HCT116 (cell line): Measurements from ENCODE around the gene DQX1.
A peak's percentile ranks its signal among the peaks of the same experiment; 100 is the strongest.

Source experiments
- CBX3 ChIP-seq: IDR thresholded peaks from 2 replicates; pipeline ENCODE4 v1.6.1; 2012; ENCODE audit warnings: low read depth
- CTCF ChIP-seq, 3 experiments: fragments of 200-600 bp in 1 of 3; sonication (generic) in 1 of 3; IDR thresholded peaks in 2 of 3; conservative IDR thresholded peaks in 1 of 3; 2 replicates each; pipeline ENCODE4 v1.5.1; 2012 to 2017; ENCODE audit warnings: low read depth in 2 of 3, low read length in 2 of 3, antibody characterized with exemption in 1 of 3, borderline replicate concordance in 1 of 3, control low read depth in 1 of 3, mild to moderate bottlenecking in 1 of 3, mixed read lengths in 1 of 3, mixed run types in 1 of 3, moderate library complexity in 1 of 3; ENCODE audit not compliant: insufficient read depth in 1 of 3
- EGR1 ChIP-seq: IDR thresholded peaks from 2 replicates; pipeline ENCODE4 v1.6.1; 2012; ENCODE audit warnings: low read depth
- EZH2 ChIP-seq: fragments of 200-600 bp; sonication (generic); IDR thresholded peaks from 2 replicates; pipeline ENCODE4 v1.6.1; 2017; ENCODE audit warnings: antibody characterized with exemption, mixed run types
- EZH2phosphoT487 ChIP-seq: fragments of 200-600 bp; IDR thresholded peaks from 2 replicates; pipeline ENCODE4 v1.6.1; 2018; ENCODE audit warnings: antibody characterized with exemption, borderline replicate concordance
- MAX ChIP-seq: IDR thresholded peaks from 2 replicates; pipeline ENCODE4 v1.6.1; 2012
- POLR2A ChIP-seq: IDR thresholded peaks from 2 replicates; pipeline ENCODE4 v1.7.0; 2011; ENCODE audit warnings: borderline replicate concordance; ENCODE audit not compliant: insufficient read depth, insufficient read length; ENCODE audit errors: extremely low read depth
- POLR2AphosphoS5 ChIP-seq: IDR thresholded peaks from 2 replicates; pipeline ENCODE4 v1.6.1; 2011; ENCODE audit warnings: mild to moderate bottlenecking, low read depth, low read length, moderate library complexity
- SIN3A ChIP-seq: IDR thresholded peaks from 2 replicates; pipeline ENCODE4 v1.6.1; 2012; ENCODE audit warnings: low read depth
- SRF ChIP-seq: IDR thresholded peaks from 2 replicates; pipeline ENCODE4 v1.6.1; 2012; ENCODE audit warnings: low read depth
- YY1 ChIP-seq: IDR thresholded peaks from 2 replicates; pipeline ENCODE4 v1.6.1; 2011; ENCODE audit warnings: low read length, low read depth, moderate library complexity, mild to moderate bottlenecking; ENCODE audit not compliant: insufficient replicate concordance; ENCODE audit errors: extremely low read depth
- ZFX ChIP-seq: fragments of 450-650 bp; IDR thresholded peaks from 2 replicates; pipeline ENCODE4 v1.6.1; 2017
- ZNF274 ChIP-seq: fragments of 200-500 bp; sonication (Bioruptor generic); IDR thresholded peaks from 2 replicates; pipeline ENCODE4 v1.6.1; 2014; ENCODE audit warnings: mild to moderate bottlenecking, low read depth, low read length, inconsistent platforms
- TF ChIP-seq, protein P1 (sequence below): IDR thresholded peaks from 2 replicates; pipeline ENCODE4 v1.6.1; 2011; ENCODE audit warnings: mild to moderate bottlenecking, low read length, moderate library complexity; ENCODE audit not compliant: insufficient replicate concordance; ENCODE audit errors: extremely low read depth

DNA sequence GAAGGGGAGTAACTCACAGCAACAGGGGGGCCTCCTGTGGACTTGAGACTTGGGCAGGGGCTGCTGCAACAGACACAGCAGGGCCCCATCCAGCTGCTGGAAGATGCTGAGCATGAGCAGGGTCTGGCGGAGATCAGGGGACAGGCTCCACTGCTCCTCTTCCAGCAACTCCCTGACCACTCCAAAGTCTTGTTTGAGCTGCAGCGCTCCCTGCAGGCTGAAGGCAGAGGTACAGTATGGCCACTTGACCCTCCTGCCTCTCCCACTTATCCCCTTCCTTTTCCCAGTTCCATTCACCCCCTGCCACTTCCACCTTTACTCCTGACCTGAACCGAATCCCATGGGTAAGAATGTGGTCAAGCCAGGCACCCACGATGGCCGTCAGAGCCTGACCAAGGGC is 51.1 kb downstream of the DQX1 start:
- TF ChIP-seq POLR2A (no peak), CBX3 (no peak), ZNF274 (no peak), CTCF (IDR thresholded peaks at IDR 0.05 in 2 of 3, conservative IDR thresholded peaks at IDR 0.05 in 1 of 3; ENCODE audit: borderline replicate concordance in 1 of 3, insufficient read depth in 1 of 3, low read depth in 2 of 3, low read length in 2 of 3) (peak in 2 of 3 experiments; percentile 57 to 58; a peak in 4 of 6 replicates), EGR1 (no peak), ZFX (no peak), MAX (no peak), POLR2AphosphoS5 (no peak), SIN3A (no peak), SRF (no peak), YY1 (no peak), EZH2phosphoT487 (no peak), EZH2 (no peak)
- TF ChIP-seq, protein P1, sequence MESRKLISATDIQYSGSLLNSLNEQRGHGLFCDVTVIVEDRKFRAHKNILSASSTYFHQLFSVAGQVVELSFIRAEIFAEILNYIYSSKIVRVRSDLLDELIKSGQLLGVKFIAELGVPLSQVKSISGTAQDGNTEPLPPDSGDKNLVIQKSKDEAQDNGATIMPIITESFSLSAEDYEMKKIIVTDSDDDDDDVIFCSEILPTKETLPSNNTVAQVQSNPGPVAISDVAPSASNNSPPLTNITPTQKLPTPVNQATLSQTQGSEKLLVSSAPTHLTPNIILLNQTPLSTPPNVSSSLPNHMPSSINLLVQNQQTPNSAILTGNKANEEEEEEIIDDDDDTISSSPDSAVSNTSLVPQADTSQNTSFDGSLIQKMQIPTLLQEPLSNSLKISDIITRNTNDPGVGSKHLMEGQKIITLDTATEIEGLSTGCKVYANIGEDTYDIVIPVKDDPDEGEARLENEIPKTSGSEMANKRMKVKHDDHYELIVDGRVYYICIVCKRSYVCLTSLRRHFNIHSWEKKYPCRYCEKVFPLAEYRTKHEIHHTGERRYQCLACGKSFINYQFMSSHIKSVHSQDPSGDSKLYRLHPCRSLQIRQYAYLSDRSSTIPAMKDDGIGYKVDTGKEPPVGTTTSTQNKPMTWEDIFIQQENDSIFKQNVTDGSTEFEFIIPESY, result no peak
